Measurements from ENCODE around the gene APOM. TPM values are rescaled to one million over a fixed set of nuclear protein-coding genes. Genes with fewer than 3 reads are reported as not detected.

APOM gene
- not detected for total RNA-seq (ENCODE audit: insufficient read depth, low replicate concordance)

- no peak for DNase-seq (ENCODE audit: low spot score)
Observed at GRCh38 chr6:31655349-31656237, at the start of gene APOM. Gene APOM, plus strand, starts transcription at chr6:31655894. Its CDS starts 73 bp downstream, at chr6:31655967.

- DNase-seq (ENCODE audit: low spot score): no peak
Observed at GRCh38 chr6:31607317-31607716, 48.4 kb upstream of the APOM start.

- no peak for DNase-seq (ENCODE audit: low spot score)
Observed at GRCh38 chr6:31609519-31610406, 45.9 kb upstream of the APOM start.

- DNase-seq (ENCODE audit: low spot score): no peak
Observed at GRCh38 chr6:31610968-31611367, 44.7 kb upstream of the APOM start.

GRCh38 chr6:31614075-31614619 is 41.5 kb upstream of the APOM start:
- no peak for DNase-seq (ENCODE audit: low spot score)

- peak; percentile 25 for DNase-seq (ENCODE audit: low spot score)
Observed at GRCh38 chr6:31614684-31615578, 40.8 kb upstream of the APOM start, which contains the start of gene AIF1. Gene AIF1, plus strand, starts transcription at chr6:31615234. Its CDS starts 96 bp downstream, at chr6:31615330.

GRCh38 chr6:31615748-31616147 is 39.9 kb upstream of the APOM start:
- no peak for DNase-seq (ENCODE audit: low spot score)

- no peak for DNase-seq (ENCODE audit: low spot score)
Observed at GRCh38 chr6:31617010-31617409, 38.7 kb upstream of the APOM start.

GRCh38 chr6:31619805-31620585 is 35.7 kb upstream of the APOM start:
- DNase-seq (ENCODE audit: low spot score): peak; percentile 100

- no peak for DNase-seq (ENCODE audit: low spot score)
Observed at GRCh38 chr6:31620586-31621319, 34.9 kb upstream of the APOM start, which contains the start of gene PRRC2A. Gene PRRC2A, plus strand, starts transcription at chr6:31620715. Its CDS starts 2,075 bp downstream, at chr6:31622790.

GRCh38 chr6:31621320-31621939 is 34.3 kb upstream of the APOM start:
- peak; percentile 21 for DNase-seq (ENCODE audit: low spot score)

GRCh38 chr6:31621991-31622390 is 33.7 kb upstream of the APOM start:
- peak; percentile 40 for DNase-seq (ENCODE audit: low spot score)

- DNase-seq (ENCODE audit: low spot score): peak; percentile 47
Observed at GRCh38 chr6:31622684-31623091, 33.0 kb upstream of the APOM start.

GRCh38 chr6:31624070-31624469 is 31.6 kb upstream of the APOM start:
- DNase-seq (ENCODE audit: low spot score): no peak

- no peak for DNase-seq (ENCODE audit: low spot score)
Observed at GRCh38 chr6:31626952-31627351, 28.7 kb upstream of the APOM start.

- DNase-seq (ENCODE audit: low spot score): no peak
Observed at GRCh38 chr6:31627690-31628287, 27.9 kb upstream of the APOM start.

- no peak for DNase-seq (ENCODE audit: low spot score)
Observed at GRCh38 chr6:31629014-31629413, 26.7 kb upstream of the APOM start.

GRCh38 chr6:31630177-31630934 is 25.3 kb upstream of the APOM start:
- DNase-seq (ENCODE audit: low spot score): no peak
